Fibroblast of skin of scalp (primary cell): ENCODE results near the gene LCNL1.

ENCODE experiments used
- DNase-seq: peaks from one replicate; pipeline ENCODE4 v3.0.0-alpha.2; 2013

LCNL1 gene

DNA sequence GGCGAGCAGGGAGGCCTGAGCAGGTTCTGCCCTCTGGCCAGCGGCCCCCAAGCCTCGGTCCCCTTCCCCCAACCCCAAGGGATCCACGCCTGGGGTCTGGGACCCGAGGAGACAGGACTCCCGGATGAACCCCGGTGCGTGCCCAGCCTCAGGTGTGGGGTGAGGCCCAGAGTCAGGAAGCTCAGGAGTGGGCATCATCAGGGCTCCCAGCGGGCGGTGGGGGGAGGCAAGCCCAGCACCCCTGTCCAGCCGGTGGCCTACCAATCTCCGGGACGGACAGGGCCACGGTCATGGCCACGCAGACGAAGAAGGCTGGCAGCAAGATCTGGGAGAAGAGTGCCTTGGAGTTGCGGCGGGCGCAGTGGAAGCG is 30.8 kb downstream of the LCNL1 start:
- DNase-seq: no peak

DNA sequence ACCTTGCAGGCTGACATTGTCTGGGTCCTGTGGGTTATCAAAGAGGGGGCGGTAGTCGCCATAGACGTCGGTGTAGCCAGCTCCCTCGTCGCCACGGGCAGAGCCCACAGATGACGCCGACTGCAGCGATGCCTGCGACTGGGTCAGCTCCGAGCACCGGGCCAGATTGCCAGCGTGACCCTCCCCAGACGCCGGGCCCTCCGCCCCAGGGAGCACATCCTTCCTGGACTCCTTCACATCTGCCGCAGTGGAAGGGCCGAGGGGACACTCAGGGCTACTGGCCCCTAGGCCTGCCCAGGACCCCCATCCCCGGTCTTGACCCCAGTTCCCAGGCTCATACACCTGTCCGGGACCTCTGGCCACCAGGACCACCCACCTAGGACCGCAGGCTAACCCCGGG is 31.4 kb downstream of the LCNL1 start:
- no peak for DNase-seq

DNA sequence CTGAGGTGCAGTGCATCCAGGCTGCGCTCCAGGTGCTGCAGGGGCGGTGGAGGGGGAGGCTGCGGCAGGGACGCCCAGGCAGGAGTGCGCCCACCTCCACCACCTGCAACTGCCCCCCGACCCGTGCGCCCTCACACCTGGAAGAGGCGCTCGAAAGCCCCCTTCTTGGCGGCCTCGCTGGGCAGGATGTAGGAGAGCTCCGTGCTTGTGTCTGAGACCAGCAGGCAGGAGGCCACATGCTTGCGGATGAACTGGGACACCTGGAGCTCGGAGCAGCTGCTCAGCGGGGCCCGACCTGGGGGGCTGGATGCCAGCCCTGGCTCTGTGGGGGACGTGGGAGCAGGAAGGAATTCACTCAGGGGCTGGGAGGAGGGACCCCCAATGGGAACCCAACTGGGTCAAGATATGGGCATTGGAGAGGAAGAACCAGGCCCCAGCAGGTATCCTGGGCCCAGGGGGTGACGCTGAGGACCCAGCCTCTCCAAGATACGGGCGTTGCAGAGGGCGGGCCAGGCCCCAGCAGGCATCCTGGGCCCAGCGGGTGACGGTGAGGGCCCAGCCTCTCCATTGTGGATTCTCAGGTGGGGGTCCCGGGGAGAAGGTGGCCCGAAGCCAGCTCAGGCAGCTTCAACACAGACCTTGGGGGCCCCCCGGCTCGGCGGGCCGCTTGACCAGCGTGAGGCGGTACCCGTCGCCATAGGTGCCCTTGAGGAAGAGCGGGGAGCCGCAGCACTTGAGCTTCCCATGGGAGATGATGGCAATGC is 32.2 kb downstream of the LCNL1 start:
- no peak for DNase-seq

DNA sequence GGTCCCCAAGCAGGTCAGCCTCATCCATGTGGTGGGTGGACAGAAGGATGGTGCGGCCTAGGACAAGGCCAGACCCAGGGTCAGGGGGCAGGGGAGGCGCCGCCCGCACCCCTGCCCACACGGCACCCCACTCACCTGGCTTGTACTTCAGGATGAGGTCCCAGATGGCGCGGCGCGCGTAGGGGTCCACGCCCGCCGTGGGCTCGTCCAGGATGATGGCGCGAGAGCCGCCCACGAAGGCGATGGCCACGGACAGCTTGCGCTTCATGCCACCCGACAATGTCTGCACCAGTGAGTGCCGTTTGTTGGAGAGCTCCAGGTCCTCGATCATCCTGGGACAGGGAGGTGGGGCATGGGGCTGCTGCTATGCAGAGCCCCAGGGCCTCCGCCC is 32.7 kb downstream of the LCNL1 start:
- DNase-seq: no peak

DNA sequence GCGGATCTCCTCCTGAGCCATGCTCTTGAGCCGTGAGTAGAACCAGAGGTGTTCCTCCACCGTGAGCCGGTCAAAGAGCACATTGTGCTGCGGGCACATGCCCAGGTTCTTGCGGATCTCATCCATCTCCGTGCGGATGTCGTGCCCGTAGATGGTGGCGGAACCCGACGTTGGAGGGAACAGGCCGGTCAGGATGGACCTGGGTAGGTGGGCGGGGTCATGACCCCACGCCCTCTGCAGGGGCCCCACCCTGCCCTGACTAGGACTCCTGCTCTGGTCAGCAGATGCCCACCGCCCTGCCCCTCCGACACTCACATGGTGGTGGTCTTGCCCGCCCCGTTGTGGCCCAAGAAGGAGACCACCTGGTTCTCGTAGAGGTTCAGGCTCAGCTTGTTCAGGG is 33.2 kb downstream of the LCNL1 start:
- no peak for DNase-seq

DNA sequence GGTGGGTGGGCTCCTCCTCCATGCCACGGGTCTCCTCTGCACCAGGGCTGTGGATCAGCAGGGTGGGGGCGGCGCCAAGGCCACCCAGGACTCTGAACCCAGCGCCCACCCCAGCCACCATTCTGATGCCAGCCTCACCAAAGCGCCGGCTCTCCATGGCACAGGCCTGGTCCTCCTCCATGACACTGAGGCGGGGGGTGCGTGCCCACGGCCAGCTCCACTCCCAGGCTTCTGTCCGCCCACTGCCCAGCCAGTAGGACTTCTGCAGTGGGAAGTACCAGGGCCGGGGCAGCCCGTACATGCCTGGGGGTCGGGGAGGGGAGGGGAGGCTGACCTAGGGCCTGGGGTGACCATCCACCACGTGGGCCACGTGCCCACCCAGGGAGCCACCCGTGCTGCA is 33.6 kb downstream of the LCNL1 start:
- DNase-seq: no peak

DNA sequence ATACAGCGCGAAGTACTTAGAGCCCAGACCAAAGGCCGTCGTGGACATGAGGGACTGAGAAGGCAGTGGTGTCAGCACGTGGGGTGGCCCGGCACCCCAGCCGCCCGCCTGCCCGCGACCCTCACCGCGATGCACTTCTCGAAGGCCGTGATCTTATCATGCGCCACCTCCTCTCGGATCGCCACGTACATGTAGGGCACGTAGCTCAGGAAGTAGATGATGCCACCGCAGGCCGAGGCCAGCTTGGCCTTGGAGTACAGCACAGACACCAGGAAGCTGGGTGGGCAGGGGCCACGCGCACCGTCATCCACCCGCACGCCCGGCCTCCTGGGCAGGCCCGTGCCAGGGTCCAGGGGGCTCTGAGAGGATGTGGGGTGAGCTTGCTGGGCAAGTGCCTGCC is 34.3 kb downstream of the LCNL1 start:
- DNase-seq: no peak

DNA sequence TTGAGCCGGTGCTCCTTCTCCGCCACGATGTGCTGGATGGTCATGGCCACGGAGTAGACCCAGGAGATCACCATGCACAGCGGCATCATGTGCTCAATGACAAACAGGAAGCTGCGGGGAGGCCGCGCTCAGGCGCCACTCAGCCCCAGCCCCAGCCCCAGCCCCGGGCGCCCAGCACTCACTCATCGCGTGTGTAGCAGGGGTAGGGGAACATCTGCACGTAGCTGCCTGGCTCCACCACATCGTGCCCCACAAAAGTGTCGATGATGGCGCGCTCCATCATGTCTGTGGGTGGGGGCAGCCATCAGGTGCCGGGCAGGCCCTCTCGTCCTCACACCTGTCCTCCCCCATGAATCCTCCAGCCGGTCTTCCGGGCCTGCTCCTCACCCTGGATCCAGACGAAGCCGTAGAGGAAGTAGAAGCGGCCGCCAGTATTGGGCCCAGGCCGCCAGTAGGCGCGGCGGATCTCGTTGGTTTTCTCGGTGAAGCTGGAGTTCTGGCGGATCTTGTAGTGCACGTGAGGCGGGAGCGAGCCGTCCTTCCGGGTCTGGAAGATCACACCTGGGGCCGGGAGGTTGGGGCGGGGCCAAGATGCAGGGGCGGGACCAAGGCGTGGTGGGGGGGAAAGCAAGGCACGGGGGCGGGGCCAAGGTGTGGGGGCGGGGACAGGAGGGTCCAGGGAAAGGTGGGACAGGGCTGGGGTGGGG is 35.2 kb downstream of the LCNL1 start:
- DNase-seq: no peak

DNA sequence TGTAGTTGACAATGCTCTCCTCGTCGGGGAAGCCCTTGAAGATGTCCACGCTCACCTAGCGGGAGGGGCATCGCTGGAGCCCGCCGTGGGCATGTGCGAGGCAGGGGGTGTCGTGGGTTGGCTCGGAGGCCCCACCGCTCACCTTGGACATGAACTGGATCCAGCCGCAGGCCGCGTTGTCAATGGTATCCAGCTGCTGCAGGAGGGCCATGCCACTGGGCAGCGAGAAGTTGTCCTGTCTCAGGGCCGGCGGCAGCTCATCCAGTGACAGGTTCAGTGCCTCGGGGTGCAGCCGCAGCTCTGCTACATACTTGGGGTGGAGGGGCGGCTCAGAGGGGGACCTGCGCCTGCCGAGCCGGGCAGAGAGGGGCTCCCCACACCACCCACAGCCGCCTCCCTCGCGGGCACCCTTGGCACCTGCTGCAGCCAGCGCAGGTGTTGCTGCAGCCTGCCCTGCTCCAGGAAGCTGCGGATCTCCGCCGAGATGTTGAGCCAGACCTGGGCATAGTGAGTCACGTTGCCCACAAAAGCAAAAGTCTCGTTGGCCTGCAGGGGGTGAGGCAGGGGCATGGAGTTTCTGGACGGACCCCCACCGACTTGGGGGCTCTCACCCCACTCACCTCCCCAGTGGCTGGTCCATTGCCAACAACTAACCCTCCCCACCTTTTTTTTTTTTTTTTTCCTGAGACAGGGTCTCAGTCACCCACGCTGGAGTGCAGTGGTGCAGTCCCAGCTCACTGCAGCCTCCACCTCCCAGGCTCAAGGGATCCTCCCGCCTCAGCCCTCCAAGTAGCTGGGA is 36.2 kb downstream of the LCNL1 start:
- no peak for DNase-seq

DNA sequence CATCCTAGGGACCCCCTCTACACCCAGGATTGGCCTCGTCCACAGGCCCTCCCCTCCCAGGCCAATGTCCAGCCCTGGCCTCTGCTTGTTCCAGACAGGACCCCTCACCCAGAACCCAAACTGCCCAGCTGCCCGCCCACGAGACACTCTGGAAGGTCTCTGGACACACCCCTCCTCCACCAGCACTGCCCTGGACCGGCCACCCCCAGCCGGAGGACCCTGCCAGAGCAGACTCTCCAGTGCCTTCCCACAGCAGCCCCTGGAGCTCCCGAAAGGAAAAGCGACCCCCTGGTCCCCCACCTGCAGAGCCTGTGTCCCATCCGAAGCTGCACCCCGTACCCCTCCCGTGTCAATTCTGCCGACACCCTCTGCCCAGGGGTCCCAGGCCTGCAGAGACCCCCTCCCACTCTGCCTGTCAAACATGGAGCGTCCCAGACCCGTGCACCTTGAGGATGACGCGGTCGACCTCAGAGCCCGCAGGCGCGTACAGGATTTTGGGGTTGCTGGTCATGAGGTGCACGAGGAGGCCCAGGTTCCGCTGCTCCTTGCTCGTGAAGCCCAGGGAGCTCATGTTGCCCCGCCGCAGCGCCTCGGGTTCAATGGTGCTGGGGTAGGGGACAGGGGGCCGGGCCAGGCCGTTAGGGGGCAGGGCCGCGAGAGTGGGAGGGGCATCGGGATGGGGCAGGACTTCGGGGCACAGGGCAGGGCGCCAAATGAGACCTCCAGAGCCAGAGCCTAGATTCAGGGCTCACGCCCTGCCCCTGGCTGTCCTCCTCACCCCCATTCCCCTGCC is 37.3 kb downstream of the LCNL1 start:
- DNase-seq: no peak

DNA sequence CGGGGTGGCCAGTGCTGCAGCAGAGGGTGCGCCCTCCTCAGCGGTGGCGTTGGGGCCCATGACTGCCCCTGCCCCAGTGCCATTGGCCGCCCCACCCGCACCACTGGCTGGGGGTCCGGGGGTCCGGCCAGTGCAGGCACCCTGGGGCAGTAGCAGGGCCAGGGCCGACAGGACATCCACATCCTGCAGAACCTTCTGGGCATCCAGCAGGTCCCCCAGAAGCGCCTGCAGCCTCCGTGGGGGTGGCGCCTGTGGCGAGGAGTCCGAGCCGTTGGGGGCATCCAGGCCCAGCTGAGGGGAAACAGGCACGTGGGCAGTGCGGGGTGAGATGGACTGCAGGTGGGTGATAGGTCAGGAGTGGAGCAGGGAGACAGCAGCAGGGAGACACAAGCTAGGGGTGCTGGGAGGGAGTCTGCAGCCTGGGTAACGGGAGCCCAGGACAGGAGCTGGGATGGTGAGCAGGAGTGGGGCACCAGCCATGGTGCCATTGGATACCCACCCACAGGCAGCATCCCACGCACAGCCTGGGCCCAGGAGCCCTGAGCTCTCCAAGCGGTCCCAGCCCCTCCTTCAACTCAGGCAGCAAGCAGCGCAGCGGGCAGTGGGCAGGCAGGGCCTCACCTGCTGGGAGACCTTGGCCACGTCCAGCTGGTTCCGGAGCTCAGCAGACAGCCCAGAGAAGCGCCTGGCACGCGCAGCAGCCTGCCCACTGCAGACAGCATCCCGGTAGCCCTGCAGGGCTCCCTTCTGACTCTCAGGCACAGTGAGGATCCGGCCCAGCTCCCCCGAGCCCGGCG is 38.2 kb downstream of the LCNL1 start:
- DNase-seq: no peak

DNA sequence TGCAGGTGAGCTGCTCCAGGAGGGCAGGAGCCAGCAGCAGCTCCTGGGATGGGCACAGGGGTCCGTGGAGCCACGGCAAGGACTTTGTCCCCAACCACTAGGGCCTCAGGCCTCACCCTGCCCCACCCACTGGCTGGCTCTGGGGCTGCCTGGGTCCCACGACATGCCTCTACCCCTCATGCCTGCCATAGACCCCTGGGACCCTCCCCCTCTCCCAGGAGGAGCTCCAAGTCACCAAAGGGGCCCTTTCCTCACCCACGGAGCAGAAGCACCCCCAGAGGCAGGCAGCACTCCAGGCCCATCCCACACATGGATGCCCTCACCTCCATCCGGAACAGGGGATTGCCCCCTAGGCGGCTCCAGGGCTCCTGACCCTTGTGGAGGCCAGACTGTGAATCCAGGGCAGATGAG is 38.8 kb downstream of the LCNL1 start:
- DNase-seq: no peak

DNA sequence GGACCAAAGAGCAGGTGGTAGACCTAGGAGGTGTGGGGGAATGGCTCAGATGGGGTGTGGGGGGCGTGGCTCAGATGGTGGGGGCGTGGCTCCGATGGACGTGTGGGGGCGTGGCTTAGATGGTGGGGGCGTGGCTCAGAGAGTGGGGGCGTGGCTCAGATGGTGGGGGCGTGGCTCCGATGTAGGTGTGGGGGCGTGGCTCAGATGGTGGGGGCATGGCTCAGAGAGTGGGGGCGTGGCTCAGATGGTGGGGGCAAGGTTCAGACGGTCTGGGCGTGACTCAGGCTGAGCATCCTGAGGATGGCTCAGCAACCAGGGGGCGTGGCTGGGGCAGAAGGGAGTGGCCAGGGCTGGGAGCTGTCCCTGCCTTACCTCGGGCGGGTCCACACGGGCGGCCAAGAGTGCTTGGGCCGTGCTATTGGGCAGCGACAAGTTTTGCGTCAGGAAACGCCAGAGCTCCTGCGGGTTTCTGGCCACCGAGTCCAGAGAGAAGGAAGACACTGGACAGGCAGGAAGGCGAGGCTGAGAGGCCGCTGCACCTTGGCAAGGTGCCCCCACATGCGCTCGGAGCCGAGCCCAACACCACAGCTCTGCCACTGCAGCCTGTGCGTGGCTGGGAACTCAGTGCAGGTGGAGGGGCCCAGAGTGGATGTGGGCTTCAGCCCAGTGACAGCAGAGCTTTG is 39.3 kb downstream of the LCNL1 start:
- DNase-seq: peak; percentile 24

DNA sequence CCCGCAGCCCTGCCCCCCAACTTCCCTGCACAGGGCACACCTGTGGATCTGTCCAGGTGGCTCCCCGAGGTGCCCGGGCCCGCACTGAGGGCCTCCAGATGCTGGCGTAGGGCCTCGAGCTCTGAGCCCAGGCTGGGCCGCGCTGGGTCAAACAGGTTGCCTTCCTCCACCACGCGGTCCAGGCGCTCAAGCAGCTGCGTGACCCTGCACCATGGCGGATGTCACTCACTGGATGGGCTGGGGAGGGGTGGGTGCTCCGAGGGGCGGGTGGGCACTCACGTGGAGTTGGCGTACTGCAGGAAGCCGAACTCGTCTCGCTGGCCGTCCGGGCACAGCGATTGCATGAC is 39.8 kb downstream of the LCNL1 start:
- no peak for DNase-seq

DNA sequence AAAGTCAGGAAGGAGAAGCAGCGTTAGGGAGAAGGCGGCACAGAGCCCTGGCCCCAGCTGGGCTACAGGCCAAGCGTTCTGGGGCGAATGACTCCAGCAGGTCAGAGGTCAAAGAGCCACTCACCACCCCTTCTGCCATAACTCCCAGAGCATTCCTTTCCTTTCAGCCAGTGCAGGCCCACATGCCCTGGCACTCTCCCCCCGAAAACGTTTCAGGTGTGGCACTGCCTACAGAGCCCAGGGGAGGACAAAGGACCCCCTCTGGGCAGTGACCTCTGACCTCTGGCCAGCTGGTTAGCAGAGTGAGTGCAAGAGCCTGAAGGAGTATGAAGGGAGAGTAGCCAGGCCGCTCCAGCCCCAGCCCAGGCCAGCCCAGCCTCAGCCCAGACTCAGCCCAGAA is 40.4 kb downstream of the LCNL1 start:
- DNase-seq: no peak

DNA sequence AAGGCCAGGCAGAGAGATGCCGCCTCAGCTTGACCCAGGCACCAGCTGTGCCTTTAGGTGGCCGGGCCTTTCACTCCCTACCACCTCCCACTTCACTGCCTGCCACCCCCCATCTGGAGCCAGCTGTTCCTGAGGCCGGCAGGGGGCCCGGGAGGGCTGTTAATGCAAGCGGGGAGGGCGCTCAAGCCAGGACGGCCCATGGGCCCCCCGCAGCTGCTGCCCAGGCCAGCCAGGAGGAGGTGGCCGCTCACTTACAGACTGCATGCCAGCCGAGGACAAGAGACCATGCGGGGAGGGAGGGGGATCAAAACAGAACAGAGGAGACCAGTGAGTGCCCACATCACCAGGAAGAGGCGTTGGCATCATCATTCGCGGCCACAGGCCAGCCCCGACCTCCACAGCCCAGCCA is 40.8 kb downstream of the LCNL1 start:
- no peak for DNase-seq

DNA sequence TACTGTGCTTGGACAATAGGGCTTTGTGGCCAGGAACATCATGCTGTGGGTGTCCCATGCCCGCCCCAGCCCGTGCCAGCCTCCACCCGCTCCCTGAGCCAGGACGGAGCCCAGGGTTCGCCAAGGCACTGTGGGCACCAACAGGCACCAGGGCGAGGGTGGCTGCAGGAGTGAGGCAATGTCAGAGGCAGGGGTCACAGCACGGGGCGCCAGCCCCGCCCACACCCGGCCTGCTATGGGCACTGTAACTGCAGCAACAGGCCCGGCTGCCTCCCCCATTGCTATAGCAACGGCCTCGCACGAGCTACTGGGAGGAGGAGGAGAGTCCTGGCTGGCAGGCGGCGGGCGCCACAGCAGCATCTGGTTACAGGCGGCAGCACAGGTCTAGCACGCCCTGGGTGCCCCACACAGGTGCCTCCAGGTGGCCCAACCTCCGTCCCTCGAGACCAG is 42.7 kb downstream of the LCNL1 start:
- no peak for DNase-seq

DNA sequence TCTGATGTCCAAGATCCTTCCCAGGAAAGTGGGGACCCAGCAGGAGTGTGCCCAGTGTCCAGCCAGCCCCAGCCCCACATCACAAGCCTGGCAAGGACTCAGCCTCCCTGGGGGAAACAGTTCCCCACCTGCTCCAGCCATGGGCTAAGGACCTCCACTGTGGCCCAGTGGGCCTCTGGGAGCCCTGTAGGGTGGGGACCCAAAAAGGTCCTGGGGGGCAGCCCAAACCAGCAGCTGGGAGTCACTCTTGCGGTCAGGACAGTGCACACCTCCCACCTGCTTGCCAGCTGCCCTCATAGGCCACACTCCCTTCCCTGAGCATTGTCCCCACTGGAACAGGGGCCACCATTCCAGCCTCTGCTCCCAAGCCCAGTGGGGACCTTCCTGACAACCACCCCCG is 43.6 kb downstream of the LCNL1 start:
- no peak for DNase-seq

DNA sequence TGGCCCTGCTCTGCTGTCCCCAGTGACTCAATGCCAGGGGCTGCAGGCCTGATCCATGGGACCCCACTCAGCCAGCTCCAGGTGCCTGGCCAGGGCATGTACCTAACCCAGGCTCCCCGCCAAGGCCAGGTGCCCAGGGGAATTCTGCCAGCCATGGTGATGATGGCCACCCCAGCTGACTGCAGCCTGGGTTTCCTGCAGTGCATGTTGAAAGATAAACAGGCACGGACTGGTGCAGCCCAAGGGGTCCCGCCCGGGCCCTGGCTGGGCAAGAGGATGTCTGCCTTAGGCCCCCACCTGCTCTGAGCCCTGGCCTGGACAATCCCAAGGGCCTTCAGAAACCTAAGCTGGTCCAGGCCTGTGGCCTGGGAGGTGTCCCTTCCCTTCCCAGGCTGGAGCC is 44.0 kb downstream of the LCNL1 start:
- DNase-seq: no peak

DNA sequence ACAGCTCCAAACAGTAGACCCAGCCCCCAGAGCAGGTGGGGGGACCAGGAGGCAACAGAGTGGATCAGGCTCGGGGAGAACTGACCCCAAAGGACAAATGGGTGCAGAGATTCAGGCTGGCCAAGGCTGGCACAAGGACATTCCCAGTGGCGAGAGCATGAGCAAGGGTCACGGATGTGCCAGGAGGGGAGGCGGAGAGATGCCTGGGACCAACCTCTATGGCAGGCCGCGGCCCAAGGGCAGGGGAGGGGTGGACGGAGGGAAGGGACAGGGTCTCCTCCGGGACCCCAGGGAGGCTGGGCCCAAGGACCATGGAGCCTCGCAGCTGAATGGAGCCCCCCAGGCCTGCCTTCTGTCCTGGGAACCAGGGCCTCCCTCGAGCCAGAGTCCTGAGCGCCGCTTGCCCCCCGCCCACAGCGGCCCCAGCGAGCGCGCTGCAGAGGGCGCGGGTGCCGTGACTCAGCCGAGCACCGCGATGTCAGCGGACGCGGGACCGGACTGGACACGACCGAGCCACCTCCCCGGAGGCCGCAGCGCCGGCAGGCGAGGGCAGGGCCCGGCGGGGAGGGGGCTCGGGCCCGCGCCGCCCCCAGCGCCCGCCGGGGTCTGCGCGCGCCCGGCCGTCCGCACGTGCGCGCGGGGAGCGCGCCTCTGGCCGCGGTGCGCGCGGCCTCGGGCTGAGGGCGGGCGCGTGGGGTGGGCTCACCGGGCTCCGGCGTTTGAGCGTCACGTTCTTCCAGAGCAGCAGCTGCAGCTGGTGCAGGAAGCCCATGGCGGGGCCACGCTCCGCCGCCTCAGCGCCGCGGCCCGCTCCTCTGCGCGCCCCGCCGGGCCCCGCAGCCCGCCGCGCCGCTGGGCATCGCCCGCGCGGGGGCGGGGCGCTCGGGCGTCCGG is 44.8 kb downstream of the LCNL1 start, which contains the start of gene ABCA2:
Gene ABCA2, minus strand, starts transcription at position 869 of the 894 bp plus-strand sequence. Its CDS starts 97 bp downstream, at position 772.
- DNase-seq: no peak
